ENCODE data around the gene GOLGA8N.

DNA sequence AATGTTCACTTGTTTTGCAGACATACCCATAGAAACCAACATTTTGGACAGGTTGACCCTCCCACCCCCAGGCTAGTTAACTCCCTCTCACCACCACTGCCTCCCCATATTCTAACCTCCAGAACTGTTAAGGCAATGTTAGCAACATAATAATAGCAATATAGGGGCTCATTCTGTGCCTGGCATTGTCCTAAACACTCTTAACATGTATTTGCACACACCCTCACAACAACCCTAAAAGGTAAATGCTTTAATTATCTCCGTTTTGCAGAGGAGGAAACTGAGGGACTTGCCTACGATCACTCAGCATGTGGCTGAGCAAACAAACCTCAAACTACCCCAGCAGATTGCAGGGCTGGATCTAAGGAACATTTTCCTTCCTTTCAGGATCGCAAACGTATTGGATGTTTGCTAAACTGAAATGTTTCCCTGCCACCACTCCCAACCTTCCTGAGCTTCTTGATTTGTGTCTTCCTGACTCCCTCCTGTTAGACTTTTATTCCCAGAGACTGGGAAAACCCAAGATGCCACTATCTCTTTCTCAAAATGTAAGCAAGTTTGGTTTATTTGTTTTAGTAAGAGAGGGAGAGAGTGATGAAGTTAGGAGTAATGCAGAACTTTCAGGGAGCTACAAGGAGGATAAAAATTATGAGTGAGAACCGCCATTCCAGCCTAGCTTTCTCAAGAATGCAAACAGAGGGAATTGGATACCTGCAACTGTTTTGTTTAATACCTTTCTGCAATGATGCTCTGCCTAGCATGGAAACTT lies 49.6 kb downstream of the GOLGA8N start:
- TF ChIP-seq CTCF (IDR thresholded peaks at IDR 0.05) (no peak), POLR2A (IDR thresholded peaks at IDR 0.05) (no peak)

All from right lobe of liver (tissue), 4 donors.